Cerebellar nuclear complex (tissue), 1 donor: ENCODE measurements around the gene MACO1.
"Not testable (repeated sequence)": the region's sequence is repeated elsewhere in the genome, so short reads cannot be mapped to it uniquely, and the experiment has no call there.

ENCODE experiments used
- DNase-seq, 2 experiments: peaks; one replicate each; lab custom pipeline; 2025; lab: John Stamatoyannopoulos, UW

MACO1 gene

GRCh38 chr1:25487628-25488027 lies 56.9 kb downstream of the MACO1 start:
- no peak for DNase-seq

- no peak for DNase-seq
Measured at GRCh38 chr1:25492323-25492722, 61.6 kb downstream of the MACO1 start.

- no peak for DNase-seq
Measured at GRCh38 chr1:25494952-25495351, 64.3 kb downstream of the MACO1 start.

GRCh38 chr1:25500694-25501093 lies 70.0 kb downstream of the MACO1 start:
- no peak for DNase-seq

- DNase-seq = no peak
Measured at GRCh38 chr1:25501235-25502058, 70.8 kb downstream of the MACO1 start.

GRCh38 chr1:25502957-25503356 lies 72.3 kb downstream of the MACO1 start:
- no peak for DNase-seq

GRCh38 chr1:25503551-25504426 lies 73.1 kb downstream of the MACO1 start:
- no peak for DNase-seq

- no peak for DNase-seq
Measured at GRCh38 chr1:25504706-25505595, 74.3 kb downstream of the MACO1 start.

GRCh38 chr1:25505656-25506385 lies 75.1 kb downstream of the MACO1 start:
- DNase-seq = peak; percentile 66 to 68

- DNase-seq = not testable (repeated sequence)
Measured at GRCh38 chr1:25506566-25507463, 76.1 kb downstream of the MACO1 start.

GRCh38 chr1:25513666-25514065 lies 83.0 kb downstream of the MACO1 start:
- DNase-seq = no peak

- no peak for DNase-seq
Measured at GRCh38 chr1:25515033-25515432, 84.3 kb downstream of the MACO1 start.

- no peak for DNase-seq
Measured at GRCh38 chr1:25516686-25517085, 86.0 kb downstream of the MACO1 start.

GRCh38 chr1:25517476-25518394 lies 87.0 kb downstream of the MACO1 start:
- DNase-seq = no peak

- no peak for DNase-seq
Measured at GRCh38 chr1:25519624-25520023, 88.9 kb downstream of the MACO1 start.

- DNase-seq = peak in 1 of 2 experiments; percentile 58
Measured at GRCh38 chr1:25520446-25521061, 89.9 kb downstream of the MACO1 start.

GRCh38 chr1:25522031-25522655 lies 91.4 kb downstream of the MACO1 start:
- no peak for DNase-seq

GRCh38 chr1:25523542-25523941 lies 92.8 kb downstream of the MACO1 start:
- DNase-seq = no peak
